SIG-M5 (cell line): ENCODE measurements around the gene SH3PXD2A.

Experiments used
- DNase-seq: peaks from one replicate; lab custom pipeline; 2025; lab: John Stamatoyannopoulos, UW

Gene SH3PXD2A

GRCh38 chr10:103703941-103704919 is 151.1 kb downstream of the SH3PXD2A start:
- no peak for DNase-seq

DNA sequence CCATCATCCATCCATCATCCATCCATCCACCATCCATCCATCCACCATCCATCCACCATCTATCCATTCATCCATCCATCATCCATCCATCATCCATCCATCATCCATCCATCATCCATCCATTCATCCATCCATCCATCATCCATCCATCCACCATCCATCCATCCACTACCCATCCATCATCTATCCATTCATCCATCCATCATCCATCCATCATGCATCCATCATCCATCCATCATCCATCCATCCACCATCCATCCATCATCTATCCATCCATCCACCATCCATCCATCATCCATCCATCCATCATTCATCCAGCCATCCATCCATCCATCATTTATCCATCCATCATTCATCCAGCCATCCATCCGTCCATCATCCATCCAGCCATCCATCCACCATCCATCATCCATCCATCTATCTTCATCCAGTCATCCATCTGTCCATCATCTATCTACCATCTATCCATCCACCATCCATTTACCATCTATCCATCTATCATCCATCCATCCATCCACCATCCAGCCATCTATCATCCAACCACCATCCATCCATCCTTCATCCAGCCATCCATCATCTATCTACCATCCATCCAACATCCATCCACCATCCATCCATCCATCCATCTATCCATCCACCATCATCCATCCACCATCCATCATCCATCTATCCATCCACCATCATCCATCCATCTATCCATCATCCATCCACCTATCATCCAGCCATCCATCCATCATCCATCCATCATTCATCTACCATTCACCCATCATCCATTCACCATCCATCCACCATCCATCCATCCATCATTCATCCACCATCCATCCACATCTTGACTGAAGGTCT is 153.8 kb downstream of the SH3PXD2A start:
- DNase-seq = no peak

GRCh38 chr10:103700436-103700715 is 155.0 kb downstream of the SH3PXD2A start:
- no peak for DNase-seq

DNA sequence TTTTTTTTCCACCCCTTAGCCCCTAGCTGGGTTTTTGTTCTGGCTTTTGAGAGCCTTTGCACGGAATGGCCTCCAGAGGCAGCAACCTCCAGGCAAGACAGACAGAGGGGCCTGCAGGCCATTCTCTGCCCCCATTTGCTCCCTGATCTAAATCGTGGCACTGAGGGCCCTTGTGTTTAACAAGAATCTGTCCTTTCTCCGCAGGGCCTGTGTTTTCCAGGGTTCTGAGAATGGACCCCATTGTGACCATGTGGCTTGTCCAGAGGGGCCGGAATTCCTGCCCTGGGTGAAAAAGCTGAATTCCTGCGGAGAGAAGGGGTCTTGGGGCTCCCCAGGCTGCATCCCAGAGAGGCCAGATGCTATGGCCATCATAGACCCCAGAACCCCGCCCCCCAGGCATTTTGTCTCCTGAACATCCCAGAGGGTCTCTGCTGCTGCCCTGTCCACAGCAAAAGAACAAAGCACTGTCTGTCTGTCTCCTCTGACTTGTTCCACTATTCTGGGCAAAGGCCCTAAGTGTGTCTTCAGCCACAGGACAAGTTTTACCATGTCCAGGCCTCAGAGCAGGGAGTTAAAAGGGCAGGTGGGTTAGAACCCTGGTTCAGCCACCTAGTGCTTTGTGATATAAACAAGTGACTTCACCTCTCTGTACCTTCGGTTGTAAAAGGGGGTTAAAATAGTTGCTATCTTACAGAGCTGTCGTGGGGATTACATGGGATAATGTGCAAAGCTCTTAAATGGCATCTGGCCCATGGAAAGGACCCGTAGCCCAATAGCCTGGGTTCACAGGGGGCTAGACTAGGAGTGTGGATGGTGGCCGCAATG is 155.6 kb downstream of the SH3PXD2A start:
- DNase-seq = no peak

DNA sequence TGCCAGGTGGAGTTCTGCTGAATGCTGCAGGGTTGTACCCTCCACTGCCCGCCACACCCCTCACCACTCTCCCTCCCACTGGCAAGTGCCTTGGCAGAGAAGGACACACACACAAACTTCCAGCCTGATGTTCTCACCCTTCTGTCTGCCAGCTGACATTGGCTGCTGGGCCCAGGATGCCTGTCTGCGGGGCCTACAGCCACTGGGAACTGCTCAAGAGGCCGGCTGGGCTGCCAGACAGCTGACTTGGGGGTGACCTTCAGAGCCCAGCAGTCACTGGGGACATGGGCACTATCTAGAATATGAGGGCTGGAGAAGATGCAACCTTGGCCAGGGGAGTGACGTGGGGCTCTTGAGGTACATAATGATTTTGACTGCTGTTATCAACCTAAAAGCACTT is 157.1 kb downstream of the SH3PXD2A start:
- DNase-seq = no peak

DNA sequence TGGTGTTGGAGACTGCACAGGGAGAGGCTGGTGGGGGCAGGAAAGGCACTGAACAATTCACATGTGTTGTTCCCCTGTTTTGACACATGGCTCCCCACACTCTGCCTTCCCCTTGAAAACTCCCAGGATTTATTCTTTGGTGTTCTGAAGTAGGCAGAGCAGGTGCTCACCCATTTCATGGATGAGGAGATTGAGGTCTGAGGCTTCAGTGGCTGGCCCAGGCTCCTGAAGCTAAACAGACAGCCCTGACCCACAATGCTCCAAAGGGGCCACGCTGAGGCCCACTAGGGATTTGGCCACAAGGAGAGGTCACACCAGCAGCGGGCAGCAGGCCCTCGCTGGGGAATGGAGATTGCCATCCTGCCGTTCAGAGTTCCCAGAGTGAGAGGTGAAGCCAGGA is 157.6 kb downstream of the SH3PXD2A start:
- no peak for DNase-seq

- DNase-seq = no peak
Measured at GRCh38 chr10:103696411-103697145, 158.8 kb downstream of the SH3PXD2A start.

- DNase-seq = no peak
Measured at GRCh38 chr10:103696094-103696410, 159.3 kb downstream of the SH3PXD2A start.

DNA sequence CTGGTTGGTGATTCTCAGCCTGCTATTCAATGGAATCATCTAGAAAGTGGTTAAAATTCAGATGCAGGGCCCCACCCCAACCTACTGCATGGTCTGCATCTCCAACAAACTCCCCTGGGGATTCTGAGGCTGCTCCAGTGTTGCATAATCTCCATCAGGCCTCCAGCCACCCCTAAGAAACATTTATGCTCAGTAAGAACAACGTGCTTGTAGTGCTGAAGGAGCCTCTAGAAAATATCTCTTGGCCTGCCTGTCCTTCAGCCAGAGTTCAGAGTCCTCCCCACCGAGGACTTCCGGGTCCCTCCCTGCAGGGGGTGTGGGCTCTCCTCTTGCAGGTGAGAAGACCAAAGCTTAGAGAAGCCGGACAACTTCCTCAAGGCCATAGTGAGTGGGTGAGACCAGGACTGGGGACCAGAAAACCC is 159.8 kb downstream of the SH3PXD2A start:
- DNase-seq = no peak

GRCh38 chr10:103693812-103694205 is 161.6 kb downstream of the SH3PXD2A start:
- DNase-seq = no peak

DNA sequence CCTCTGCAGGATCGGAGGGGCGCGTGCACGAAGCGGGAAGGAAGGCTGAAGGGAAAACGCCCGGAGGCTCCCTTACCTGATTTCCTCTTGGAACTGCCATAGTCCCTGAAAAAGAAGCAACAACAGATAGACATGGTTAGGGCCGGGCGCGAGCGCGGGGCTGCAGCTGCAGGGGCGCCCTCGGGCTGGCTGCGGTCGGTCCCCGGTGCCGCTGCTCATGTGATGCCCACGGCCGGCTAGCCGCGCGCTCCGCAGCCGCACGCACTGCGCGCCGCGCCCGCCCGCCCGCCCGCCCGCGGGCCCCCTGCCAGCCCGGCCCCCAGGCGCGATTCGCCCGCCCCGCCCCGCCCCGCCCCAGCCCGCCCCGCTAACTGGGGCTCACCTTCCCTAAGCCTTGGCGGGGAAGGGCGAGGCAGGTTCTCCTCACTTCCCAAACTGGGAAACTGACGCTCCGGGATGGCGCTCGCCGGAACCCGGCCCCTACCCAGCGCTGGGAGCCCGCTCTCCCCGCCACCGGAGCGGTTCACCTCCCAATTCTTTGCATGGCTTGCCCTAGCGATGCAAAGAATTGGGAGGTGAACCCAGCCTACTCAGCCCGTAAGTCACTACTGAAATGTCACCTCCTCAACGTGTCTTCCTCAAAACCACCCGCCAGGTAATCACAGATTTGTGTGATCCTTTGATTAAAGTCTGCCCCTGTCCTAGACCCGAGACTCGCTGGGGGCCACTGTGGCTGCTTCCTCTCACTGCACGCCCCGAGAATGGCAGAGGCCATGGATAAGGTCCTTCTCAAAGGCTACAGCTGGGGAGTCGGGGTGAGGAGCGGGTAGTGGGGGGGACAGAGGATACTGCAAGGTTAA is 162.2 kb downstream of the SH3PXD2A start:
- no peak for DNase-seq

- DNase-seq = no peak
Measured at GRCh38 chr10:103692436-103692951, 162.9 kb downstream of the SH3PXD2A start.

DNA sequence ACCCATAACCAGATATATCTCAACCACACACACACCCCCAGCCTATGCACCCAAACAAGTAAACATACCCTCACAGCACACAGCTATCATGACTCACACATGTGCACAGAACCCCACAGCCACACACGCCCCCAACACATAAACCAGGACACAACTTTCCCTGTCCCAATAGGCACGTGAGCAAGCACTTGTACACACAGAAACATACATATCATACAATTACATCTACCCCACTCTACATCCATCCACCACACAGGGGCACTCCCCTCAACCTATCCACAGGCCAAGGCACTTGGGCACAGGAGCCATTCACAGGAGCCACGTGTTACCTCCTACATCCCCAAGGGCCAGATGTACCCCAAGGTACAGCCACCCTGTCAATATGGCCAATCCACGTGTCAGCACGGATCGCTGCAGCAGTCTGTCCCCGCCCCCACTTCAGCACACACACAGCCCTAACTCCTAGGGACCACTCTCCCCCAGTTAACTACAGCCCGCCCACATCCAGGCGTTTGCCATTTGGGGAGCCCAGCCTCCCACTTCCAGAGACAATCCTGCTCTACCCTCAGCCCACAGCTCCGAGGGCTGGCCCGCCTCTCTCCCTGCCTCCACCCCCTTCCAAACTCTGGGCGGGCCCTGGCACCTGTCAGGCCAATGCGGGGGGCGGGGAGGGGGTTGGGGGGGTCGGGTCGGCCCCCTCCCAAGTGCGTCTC is 163.5 kb downstream of the SH3PXD2A start:
- DNase-seq = no peak

GRCh38 chr10:103691267-103691666 is 164.1 kb downstream of the SH3PXD2A start:
- DNase-seq = no peak

- DNase-seq = no peak
Measured at GRCh38 chr10:103690281-103690680, 165.1 kb downstream of the SH3PXD2A start.

- no peak for DNase-seq
Measured at GRCh38 chr10:103688491-103688890, 166.9 kb downstream of the SH3PXD2A start.

GRCh38 chr10:103687718-103688117 is 167.7 kb downstream of the SH3PXD2A start:
- no peak for DNase-seq

- no peak for DNase-seq
Measured at GRCh38 chr10:103687172-103687571, 168.2 kb downstream of the SH3PXD2A start.

DNA sequence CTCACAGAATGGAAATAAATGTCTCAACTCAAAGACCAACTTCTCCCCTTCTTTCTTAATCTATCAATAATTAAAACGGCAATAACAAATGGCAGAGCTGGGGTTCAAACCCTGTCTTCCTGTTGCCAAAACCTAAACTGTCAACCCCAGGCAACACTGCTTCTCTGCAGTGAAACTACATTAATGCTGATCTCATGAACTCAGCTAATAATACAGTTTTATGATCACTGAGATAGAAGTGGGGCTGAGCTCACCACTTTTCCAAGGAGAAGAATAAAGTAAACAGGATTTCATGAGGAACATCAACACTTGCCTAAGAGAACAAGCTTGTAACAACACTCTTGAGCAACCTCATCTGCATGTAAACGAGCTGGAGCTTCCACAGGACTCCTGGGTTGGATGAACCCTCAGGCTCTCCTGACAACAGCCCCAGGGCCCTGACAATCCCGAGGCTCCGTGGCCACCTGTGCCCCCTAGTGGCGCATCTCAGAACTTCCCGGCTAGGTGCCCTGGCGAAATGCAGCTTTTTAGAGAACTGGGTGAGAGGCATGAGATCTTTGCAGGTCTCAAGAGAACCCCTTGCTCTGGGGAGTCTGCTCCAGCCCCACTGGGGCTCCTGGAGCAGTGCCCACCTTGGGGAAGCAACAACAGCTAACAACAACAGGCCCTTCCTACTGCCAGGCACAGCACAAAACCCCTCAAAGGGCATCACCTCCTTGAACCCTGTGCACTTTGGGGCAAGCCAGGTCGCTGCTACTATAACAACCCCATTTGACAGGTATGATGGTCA is 169.3 kb downstream of the SH3PXD2A start:
- DNase-seq = no peak
